ENCODE data around the gene HERC2. TPM values are rescaled to one million over a fixed set of nuclear protein-coding genes. Genes with fewer than 3 reads are reported as not detected.

The HERC2 gene
- total and polyA plus RNA-seq, 4 donors = 14.6 to 45.4 (median 26.6) TPM

DNA sequence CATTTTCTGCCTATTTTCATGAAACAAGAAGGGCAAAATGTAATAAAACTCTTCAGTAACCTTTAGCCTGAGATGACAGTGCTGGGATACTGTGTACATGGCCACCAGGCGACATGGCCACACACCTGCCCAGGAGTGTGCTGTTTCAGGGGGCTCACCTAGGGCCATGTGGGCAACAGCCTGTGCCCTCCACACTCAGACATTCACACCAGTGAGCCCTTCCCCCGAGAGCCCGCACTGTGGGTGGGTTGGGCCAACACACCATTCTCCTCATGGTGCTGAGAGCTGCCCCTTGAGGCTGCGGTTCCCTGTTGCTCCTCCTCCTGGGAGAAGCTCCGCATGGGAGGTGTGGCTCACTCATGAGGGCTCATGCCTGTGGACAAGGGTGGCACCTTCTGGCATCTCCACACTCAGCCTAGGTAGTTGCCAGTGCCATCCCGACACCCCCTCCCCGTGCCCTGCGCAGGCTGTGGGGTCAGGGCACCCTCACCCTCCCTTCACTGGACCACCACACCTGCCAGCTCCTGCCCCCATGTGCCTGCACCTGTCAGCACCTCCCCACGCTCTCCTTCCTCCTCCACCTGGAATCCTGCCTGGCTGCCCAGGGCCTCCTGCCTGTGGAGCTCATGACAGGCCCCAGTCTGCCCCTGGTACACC is 242.5 kb downstream of the HERC2 start:
- no peak for DNase-seq (ENCODE audit: low spot score)
- WGBS = 93% methylated on average over 9 of the region's 9 CpGs
- TF ChIP-seq EGR1 (IDR thresholded peaks at IDR 0.05; ENCODE audit: low read depth in 2 of 2) (no peak), HNF4G (IDR thresholded peaks at IDR 0.05) (no peak), FOXA1 (IDR thresholded peaks at IDR 0.05) (no peak), ZBTB33 (IDR thresholded peaks at IDR 0.05) (no peak), FOXA2 (IDR thresholded peaks at IDR 0.05) (no peak), SP1 (IDR thresholded peaks at IDR 0.05) (no peak), RXRA (IDR thresholded peaks at IDR 0.05) (no peak), MAX (IDR thresholded peaks at IDR 0.05) (no peak), RAD21 (IDR thresholded peaks at IDR 0.05) (no peak), TAF1 (conservative IDR thresholded peaks at IDR 0.05) (no peak), NR2F2 (IDR thresholded peaks at IDR 0.05) (no peak), JUND (IDR thresholded peaks at IDR 0.05) (no peak), GABPA (IDR thresholded peaks at IDR 0.05 in 1 of 2, conservative IDR thresholded peaks at IDR 0.05 in 1 of 2) (no peak), HNF4A (conservative IDR thresholded peaks at IDR 0.05) (no peak)
- TF ChIP-seq, protein P1, sequence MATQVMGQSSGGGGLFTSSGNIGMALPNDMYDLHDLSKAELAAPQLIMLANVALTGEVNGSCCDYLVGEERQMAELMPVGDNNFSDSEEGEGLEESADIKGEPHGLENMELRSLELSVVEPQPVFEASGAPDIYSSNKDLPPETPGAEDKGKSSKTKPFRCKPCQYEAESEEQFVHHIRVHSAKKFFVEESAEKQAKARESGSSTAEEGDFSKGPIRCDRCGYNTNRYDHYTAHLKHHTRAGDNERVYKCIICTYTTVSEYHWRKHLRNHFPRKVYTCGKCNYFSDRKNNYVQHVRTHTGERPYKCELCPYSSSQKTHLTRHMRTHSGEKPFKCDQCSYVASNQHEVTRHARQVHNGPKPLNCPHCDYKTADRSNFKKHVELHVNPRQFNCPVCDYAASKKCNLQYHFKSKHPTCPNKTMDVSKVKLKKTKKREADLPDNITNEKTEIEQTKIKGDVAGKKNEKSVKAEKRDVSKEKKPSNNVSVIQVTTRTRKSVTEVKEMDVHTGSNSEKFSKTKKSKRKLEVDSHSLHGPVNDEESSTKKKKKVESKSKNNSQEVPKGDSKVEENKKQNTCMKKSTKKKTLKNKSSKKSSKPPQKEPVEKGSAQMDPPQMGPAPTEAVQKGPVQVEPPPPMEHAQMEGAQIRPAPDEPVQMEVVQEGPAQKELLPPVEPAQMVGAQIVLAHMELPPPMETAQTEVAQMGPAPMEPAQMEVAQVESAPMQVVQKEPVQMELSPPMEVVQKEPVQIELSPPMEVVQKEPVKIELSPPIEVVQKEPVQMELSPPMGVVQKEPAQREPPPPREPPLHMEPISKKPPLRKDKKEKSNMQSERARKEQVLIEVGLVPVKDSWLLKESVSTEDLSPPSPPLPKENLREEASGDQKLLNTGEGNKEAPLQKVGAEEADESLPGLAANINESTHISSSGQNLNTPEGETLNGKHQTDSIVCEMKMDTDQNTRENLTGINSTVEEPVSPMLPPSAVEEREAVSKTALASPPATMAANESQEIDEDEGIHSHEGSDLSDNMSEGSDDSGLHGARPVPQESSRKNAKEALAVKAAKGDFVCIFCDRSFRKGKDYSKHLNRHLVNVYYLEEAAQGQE (IDR thresholded peaks at IDR 0.05) = no peak
- TF ChIP-seq, protein P2, sequence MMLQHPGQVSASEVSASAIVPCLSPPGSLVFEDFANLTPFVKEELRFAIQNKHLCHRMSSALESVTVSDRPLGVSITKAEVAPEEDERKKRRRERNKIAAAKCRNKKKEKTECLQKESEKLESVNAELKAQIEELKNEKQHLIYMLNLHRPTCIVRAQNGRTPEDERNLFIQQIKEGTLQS (IDR thresholded peaks at IDR 0.05) = no peak

DNA sequence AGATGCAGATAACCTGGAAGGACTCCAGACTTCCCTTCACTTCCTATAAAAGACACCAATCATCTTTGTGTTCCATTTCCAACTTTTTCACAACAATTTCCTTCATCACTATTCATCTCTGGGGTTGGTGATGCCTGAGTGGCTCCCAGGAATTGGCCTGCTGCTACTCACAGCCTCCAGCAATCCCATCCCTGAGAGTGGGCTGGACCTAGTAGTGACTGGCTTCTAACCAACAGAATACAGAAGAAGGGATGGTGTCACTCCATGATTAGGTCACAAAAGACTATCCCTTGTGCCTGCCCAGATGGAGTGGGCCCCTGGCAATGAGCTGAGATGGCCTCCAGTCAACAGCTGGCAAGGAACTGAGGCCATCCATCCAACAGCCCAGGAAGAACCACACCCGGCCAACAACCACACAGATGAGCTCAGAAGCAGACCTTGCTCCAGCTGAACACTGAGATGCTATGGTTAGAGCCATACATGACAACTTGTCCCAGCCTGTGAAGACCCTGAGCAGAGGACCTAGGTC is 243.7 kb downstream of the HERC2 start:
- no peaks in the 10 kb centered on the region for H3K27me3 ChIP-seq (ENCODE audit: control insufficient read depth in 4 of 4, insufficient read depth in 4 of 4, low read length in 3 of 4)
- H3K27ac ChIP-seq (ENCODE audit: low read depth in 1 of 2, low read length in 2 of 2) = no peak overlapping the region
- no peaks in the 10 kb centered on the region for H3K9me3 ChIP-seq (ENCODE audit: control insufficient read depth in 4 of 4, low read length in 3 of 4)
- no peaks in the 10 kb centered on the region for H3K36me3 ChIP-seq (ENCODE audit: control insufficient read depth in 4 of 4, insufficient read depth in 3 of 4, low read depth in 1 of 4, low read length in 3 of 4)
- peaks cover 0 to 10% (median 6%) of the 10 kb centered on the region in 4 donors for H3K4me1 ChIP-seq (ENCODE audit: control insufficient read depth in 4 of 4, insufficient read depth in 4 of 4, low read length in 3 of 4)
- H3K4me3 ChIP-seq (ENCODE audit: low read depth in 1 of 3, low read length in 3 of 3) = no peak overlapping the region
- 81% methylated on average over 1 of the region's 1 CpG for WGBS
- TF ChIP-seq ZBTB33 (IDR thresholded peaks at IDR 0.05) = no peak
- TF ChIP-seq NR2F2 (IDR thresholded peaks at IDR 0.05) = no peak
- TF ChIP-seq, protein P2 (IDR thresholded peaks at IDR 0.05) = no peak
- TF ChIP-seq HNF4A (conservative IDR thresholded peaks at IDR 0.05) = no peak
- no peak for TF ChIP-seq RXRA (IDR thresholded peaks at IDR 0.05)
- no peak for TF ChIP-seq GABPA (IDR thresholded peaks at IDR 0.05 in 1 of 2, conservative IDR thresholded peaks at IDR 0.05 in 1 of 2)
- TF ChIP-seq JUND (IDR thresholded peaks at IDR 0.05) = no peak
- TF ChIP-seq, protein P1 (IDR thresholded peaks at IDR 0.05) = no peak
- TF ChIP-seq MAX (IDR thresholded peaks at IDR 0.05) = no peak
- TF ChIP-seq RAD21 (IDR thresholded peaks at IDR 0.05) = no peak
- DNase-seq (ENCODE audit: low spot score) = no peak
- no peak overlapping the region for H3K9ac ChIP-seq (ENCODE audit: low read depth in 1 of 2, low read length in 2 of 2)

More for the DNA sequence above, 242.5 kb downstream of the HERC2 start:
- no peak overlapping the region for H3K27ac ChIP-seq (ENCODE audit: low read depth in 1 of 2, low read length in 2 of 2)
- no peak overlapping the region for H3K4me3 ChIP-seq (ENCODE audit: low read depth in 1 of 3, low read length in 3 of 3)
- H3K27me3 ChIP-seq (ENCODE audit: control insufficient read depth in 4 of 4, insufficient read depth in 4 of 4, low read length in 3 of 4) = no peaks in the 10 kb centered on the region
- peaks cover 0 to 11% (median 6%) of the 10 kb centered on the region in 4 donors for H3K4me1 ChIP-seq (ENCODE audit: control insufficient read depth in 4 of 4, insufficient read depth in 4 of 4, low read length in 3 of 4)
- no peaks in the 10 kb centered on the region for H3K9me3 ChIP-seq (ENCODE audit: control insufficient read depth in 4 of 4, low read length in 3 of 4)
- no peaks in the 10 kb centered on the region for H3K36me3 ChIP-seq (ENCODE audit: control insufficient read depth in 4 of 4, insufficient read depth in 3 of 4, low read depth in 1 of 4, low read length in 3 of 4)
- H3K9ac ChIP-seq (ENCODE audit: low read depth in 1 of 2, low read length in 2 of 2) = no peak overlapping the region
